Mucosa of rectum (tissue), 2 donors: ENCODE results near the gene MYNN.

Experiments
- H3K27ac ChIP-seq, 2 donors: one replicate each; pipeline ENCODE4 v1.7.0; 2013; ENCODE audit warnings: inconsistent platforms in 2 of 2, low read depth in 2 of 2, low read length in 2 of 2
- H3K27me3 ChIP-seq, 2 donors: one replicate each; pipeline ENCODE4 v1.7.0; 2013; ENCODE audit warnings: low read length in 2 of 2; ENCODE audit not compliant: control insufficient read depth in 2 of 2, insufficient read depth in 2 of 2
- H3K36me3 ChIP-seq, 2 donors: one replicate each; pipeline ENCODE4 v1.7.0; 2013; ENCODE audit warnings: low read length in 2 of 2; ENCODE audit not compliant: control insufficient read depth in 2 of 2, insufficient read depth in 2 of 2
- H3K4me1 ChIP-seq, 2 donors: one replicate each; pipeline ENCODE4 v1.7.0; 2013; ENCODE audit warnings: low read length in 2 of 2, mild to moderate bottlenecking in 1 of 2; ENCODE audit not compliant: control insufficient read depth in 2 of 2, insufficient read depth in 2 of 2
- H3K4me3 ChIP-seq, 2 donors: one replicate each; pipeline ENCODE4 v1.7.0; 2013; ENCODE audit warnings: low read length in 2 of 2
- H3K9ac ChIP-seq, 2 donors: one replicate each; pipeline ENCODE4 v1.7.0; 2013; ENCODE audit warnings: low read length in 2 of 2, low read depth in 1 of 2, mild to moderate bottlenecking in 1 of 2
- H3K9me3 ChIP-seq, 2 donors: one replicate each; pipeline ENCODE4 v1.7.0; 2013; ENCODE audit warnings: low read length in 2 of 2; ENCODE audit not compliant: control insufficient read depth in 2 of 2
- donor health status: healthy.
- donor health status: Normal muscosa, but diverticular disease.

The MYNN gene

GRCh38 chr3:169825316-169825715 is 52.1 kb downstream of the MYNN start:
- Histone ChIP-seq H3K36me3 (no peaks in the 10 kb centered on the region), H3K4me1 (peaks cover 0 to 4% of the 10 kb centered on the region in 2 donors), H3K9ac (no peak overlapping the region), H3K27ac (no peak overlapping the region), H3K4me3 (no peak overlapping the region), H3K27me3 (no peaks in the 10 kb centered on the region), H3K9me3 (no peaks in the 10 kb centered on the region)

- Histone ChIP-seq H3K36me3 (no peaks in the 10 kb centered on the region), H3K4me1 (peaks cover 0 to 2% of the 10 kb centered on the region in 2 donors), H3K9ac (no peak overlapping the region), H3K9me3 (no peaks in the 10 kb centered on the region), H3K27me3 (no peaks in the 10 kb centered on the region), H3K27ac (no peak overlapping the region), H3K4me3 (no peak overlapping the region)
Observed at GRCh38 chr3:169827712-169828111, 54.5 kb downstream of the MYNN start.

- Histone ChIP-seq H3K4me1 (no peaks in the 10 kb centered on the region), H3K36me3 (peaks cover 0 to 3% of the 10 kb centered on the region in 2 donors), H3K9ac (no peak overlapping the region), H3K9me3 (no peaks in the 10 kb centered on the region), H3K27me3 (no peaks in the 10 kb centered on the region), H3K4me3 (no peak overlapping the region), H3K27ac (no peak overlapping the region)
Observed at GRCh38 chr3:169835533-169835932, 62.3 kb downstream of the MYNN start.

- Histone ChIP-seq H3K27ac (no peak overlapping the region), H3K4me1 (no peaks in the 10 kb centered on the region), H3K36me3 (peaks cover 0 to 3% of the 10 kb centered on the region in 2 donors), H3K27me3 (no peaks in the 10 kb centered on the region), H3K9me3 (no peaks in the 10 kb centered on the region), H3K4me3 (no peak overlapping the region), H3K9ac (no peak overlapping the region)
Observed at GRCh38 chr3:169836078-169836941, 63.1 kb downstream of the MYNN start.

- Histone ChIP-seq H3K4me1 (no peaks in the 10 kb centered on the region), H3K4me3 (no peak overlapping the region), H3K36me3 (peaks cover 0 to 3% of the 10 kb centered on the region in 2 donors), H3K9ac (no peak overlapping the region), H3K27ac (no peak overlapping the region), H3K9me3 (no peaks in the 10 kb centered on the region), H3K27me3 (no peaks in the 10 kb centered on the region)
Observed at GRCh38 chr3:169836942-169837275, 63.7 kb downstream of the MYNN start.

GRCh38 chr3:169838511-169839030 is 65.4 kb downstream of the MYNN start:
- Histone ChIP-seq H3K36me3 (peaks cover 3% of the 10 kb centered on the region in 2 donors), H3K27ac (no peak overlapping the region), H3K9ac (no peak overlapping the region), H3K27me3 (no peaks in the 10 kb centered on the region), H3K4me3 (no peak overlapping the region), H3K4me1 (no peaks in the 10 kb centered on the region), H3K9me3 (no peaks in the 10 kb centered on the region)
